ENCODE results near the gene DOCK4.

Gene DOCK4

DNA sequence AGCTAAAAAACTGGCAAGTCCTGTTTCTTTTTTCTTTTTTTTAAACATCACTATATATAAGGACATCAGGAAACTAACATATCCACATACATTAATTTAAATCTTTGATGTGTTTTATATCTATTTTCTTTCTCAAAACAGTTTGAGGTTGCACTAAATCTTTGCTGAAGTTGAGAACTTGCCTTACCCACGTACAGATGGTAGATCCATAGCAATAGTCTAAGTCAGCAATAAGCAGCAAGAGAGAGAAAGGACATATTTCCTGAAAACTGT is 417.2 kb downstream of the DOCK4 start:
- Histone ChIP-seq H3K27ac (ENCODE audit: poor library complexity, severe bottlenecking) (no peak overlapping the region), H3K36me3 (ENCODE audit: low read depth) (peaks cover 15% of the 10 kb centered on the region; the same call in 1 of the 2 replicates), H3K4me3 (ENCODE audit: severe bottlenecking) (no peak overlapping the region), H3K9me3 (ENCODE audit: severe bottlenecking) (no peaks in the 10 kb centered on the region), H3K27me3 (ENCODE audit: insufficient read depth, poor library complexity, severe bottlenecking) (no peaks in the 10 kb centered on the region), H3K4me1 (ENCODE audit: insufficient read depth, poor library complexity, severe bottlenecking) (no peaks in the 10 kb centered on the region)
- DNase-seq (ENCODE audit: low spot score) (no peak), ATAC-seq (ENCODE audit: low read depth) (no peak)
- TF ChIP-seq, protein P1, sequence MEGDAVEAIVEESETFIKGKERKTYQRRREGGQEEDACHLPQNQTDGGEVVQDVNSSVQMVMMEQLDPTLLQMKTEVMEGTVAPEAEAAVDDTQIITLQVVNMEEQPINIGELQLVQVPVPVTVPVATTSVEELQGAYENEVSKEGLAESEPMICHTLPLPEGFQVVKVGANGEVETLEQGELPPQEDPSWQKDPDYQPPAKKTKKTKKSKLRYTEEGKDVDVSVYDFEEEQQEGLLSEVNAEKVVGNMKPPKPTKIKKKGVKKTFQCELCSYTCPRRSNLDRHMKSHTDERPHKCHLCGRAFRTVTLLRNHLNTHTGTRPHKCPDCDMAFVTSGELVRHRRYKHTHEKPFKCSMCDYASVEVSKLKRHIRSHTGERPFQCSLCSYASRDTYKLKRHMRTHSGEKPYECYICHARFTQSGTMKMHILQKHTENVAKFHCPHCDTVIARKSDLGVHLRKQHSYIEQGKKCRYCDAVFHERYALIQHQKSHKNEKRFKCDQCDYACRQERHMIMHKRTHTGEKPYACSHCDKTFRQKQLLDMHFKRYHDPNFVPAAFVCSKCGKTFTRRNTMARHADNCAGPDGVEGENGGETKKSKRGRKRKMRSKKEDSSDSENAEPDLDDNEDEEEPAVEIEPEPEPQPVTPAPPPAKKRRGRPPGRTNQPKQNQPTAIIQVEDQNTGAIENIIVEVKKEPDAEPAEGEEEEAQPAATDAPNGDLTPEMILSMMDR (IDR thresholded peaks at IDR 0.05; ENCODE audit: poor library complexity, severe bottlenecking): no peak

DNA sequence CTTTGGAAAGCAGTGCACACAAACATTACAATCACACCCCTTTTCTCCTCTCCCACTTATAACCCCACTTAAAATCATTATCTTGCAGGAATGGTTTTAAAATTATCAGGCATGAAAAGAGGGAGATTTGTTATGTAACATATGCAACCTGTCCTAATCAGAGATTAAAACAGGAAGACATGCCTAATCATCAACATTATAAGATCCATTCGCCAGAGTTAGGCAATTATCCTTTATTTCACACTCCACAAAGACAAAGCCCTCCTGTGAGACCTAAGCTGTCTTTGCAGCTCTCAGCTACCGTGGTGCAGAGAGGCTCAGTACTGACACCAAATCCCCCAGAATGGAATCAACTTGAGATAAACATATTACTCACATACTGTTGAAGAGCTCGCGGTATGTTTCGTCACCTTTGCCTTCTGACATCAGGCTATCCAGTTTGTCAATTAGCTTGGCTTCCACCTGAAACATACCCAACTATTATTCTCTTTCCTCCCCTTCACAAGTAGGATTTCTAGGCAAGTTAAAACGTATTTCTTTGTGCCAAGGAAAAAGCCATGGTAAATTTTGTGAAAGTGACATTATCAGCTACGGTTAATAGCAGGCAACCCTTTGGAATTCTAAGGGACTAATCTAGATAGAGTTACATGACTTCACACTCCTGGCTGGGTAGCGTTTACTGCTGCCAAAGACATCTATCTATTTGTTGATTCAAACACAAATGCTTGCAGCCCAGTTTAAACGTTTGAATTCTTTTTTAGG is 417.7 kb downstream of the DOCK4 start:
- DNase-seq (ENCODE audit: low spot score) (no peak), ATAC-seq (ENCODE audit: low read depth) (no peak)
- Histone ChIP-seq H3K36me3 (ENCODE audit: low read depth) (peaks cover 15% of the 10 kb centered on the region; the same call in 1 of the 2 replicates), H3K27ac (ENCODE audit: poor library complexity, severe bottlenecking) (no peak overlapping the region), H3K4me1 (ENCODE audit: insufficient read depth, poor library complexity, severe bottlenecking) (no peaks in the 10 kb centered on the region), H3K4me3 (ENCODE audit: severe bottlenecking) (no peak overlapping the region), H3K9me3 (ENCODE audit: severe bottlenecking) (no peaks in the 10 kb centered on the region), H3K27me3 (ENCODE audit: insufficient read depth, poor library complexity, severe bottlenecking) (no peaks in the 10 kb centered on the region)
- TF ChIP-seq, protein P1 (IDR thresholded peaks at IDR 0.05; ENCODE audit: poor library complexity, severe bottlenecking): no peak

DNA sequence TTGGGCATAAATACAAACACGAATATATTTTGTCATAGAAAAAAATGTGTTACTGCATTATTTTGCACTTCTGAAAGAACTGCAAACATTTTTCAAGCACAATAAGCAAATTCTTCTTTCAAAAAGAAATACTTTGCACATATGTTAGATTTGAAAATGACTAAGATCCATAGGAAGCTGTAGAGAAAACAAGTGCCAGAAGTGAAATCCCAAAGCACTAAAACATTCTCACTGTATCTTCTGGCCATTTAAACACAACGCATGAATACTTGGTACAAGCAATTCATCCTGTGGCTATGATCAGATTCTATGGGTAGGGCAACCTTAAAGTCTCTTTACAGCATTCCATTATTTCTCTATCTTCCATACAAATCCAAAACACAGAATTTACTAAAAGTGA is 418.5 kb downstream of the DOCK4 start:
- no peak overlapping the region for H3K4me3 ChIP-seq (ENCODE audit: severe bottlenecking)
- no peak overlapping the region for H3K27ac ChIP-seq (ENCODE audit: poor library complexity, severe bottlenecking)
- DNase-seq (ENCODE audit: low spot score) (no peak), ATAC-seq (ENCODE audit: low read depth) (no peak)
- peaks cover 15% of the 10 kb centered on the region; the same call in 1 of the 2 replicates for H3K36me3 ChIP-seq (ENCODE audit: low read depth)
- H3K4me1 ChIP-seq (ENCODE audit: insufficient read depth, poor library complexity, severe bottlenecking): no peaks in the 10 kb centered on the region
- TF ChIP-seq, protein P1 (IDR thresholded peaks at IDR 0.05; ENCODE audit: poor library complexity, severe bottlenecking): no peak
- H3K27me3 ChIP-seq (ENCODE audit: insufficient read depth, poor library complexity, severe bottlenecking): no peaks in the 10 kb centered on the region
- H3K9me3 ChIP-seq (ENCODE audit: severe bottlenecking): no peaks in the 10 kb centered on the region

DNA sequence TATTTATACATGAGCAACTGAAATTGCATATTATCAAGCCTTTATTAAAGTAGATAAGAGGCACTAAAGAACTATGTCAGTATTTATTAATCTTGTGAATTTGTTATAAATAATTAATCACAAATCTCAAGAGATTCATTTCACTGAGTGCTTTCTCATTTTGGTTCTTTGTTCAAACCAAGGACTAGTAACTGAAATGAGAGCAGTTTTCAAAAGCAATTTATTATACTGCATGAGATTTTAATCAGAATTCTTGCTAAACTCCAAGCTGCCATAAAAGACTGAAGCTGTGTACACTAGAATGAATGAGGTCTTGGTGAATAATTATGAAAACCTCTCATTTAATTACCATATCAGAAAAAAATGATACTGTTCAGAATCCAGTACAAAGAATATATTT is 419.1 kb downstream of the DOCK4 start:
- H3K27ac ChIP-seq (ENCODE audit: poor library complexity, severe bottlenecking): no peak overlapping the region
- H3K27me3 ChIP-seq (ENCODE audit: insufficient read depth, poor library complexity, severe bottlenecking): no peaks in the 10 kb centered on the region
- no peak overlapping the region for H3K4me3 ChIP-seq (ENCODE audit: severe bottlenecking)
- H3K9me3 ChIP-seq (ENCODE audit: severe bottlenecking): no peaks in the 10 kb centered on the region
- TF ChIP-seq, protein P1 (IDR thresholded peaks at IDR 0.05; ENCODE audit: poor library complexity, severe bottlenecking): no peak
- H3K4me1 ChIP-seq (ENCODE audit: insufficient read depth, poor library complexity, severe bottlenecking): no peaks in the 10 kb centered on the region
- peaks cover 15% of the 10 kb centered on the region; the same call in 1 of the 2 replicates for H3K36me3 ChIP-seq (ENCODE audit: low read depth)
- no peak for ATAC-seq (ENCODE audit: low read depth)
- no peak for DNase-seq (ENCODE audit: low spot score)

DNA sequence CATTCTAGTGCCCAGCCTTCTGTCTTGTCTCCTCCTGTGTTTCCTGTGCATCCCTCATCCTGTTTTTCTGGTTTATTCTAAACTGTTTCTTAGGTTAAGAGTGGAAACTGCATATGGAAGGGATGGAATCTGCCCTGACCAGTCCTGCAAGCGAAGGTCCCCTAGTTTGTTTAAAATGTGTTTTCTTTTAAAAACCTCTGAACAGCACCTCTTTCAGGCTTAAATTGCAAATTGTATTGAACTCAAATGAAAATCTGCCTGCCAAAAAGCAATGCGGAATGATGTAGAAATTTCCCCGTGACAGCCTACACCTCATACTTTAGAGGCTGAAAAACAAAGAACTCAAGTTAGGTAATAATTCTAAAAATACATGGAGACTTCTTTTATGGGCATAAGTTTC is 421.1 kb downstream of the DOCK4 start:
- H3K4me1 ChIP-seq (ENCODE audit: insufficient read depth, poor library complexity, severe bottlenecking): no peaks in the 10 kb centered on the region
- peaks cover 15% of the 10 kb centered on the region; the same call in 1 of the 2 replicates for H3K36me3 ChIP-seq (ENCODE audit: low read depth)
- no peak overlapping the region for H3K27ac ChIP-seq (ENCODE audit: poor library complexity, severe bottlenecking)
- DNase-seq (ENCODE audit: low spot score) (no peak), ATAC-seq (ENCODE audit: low read depth) (no peak)
- no peaks in the 10 kb centered on the region for H3K27me3 ChIP-seq (ENCODE audit: insufficient read depth, poor library complexity, severe bottlenecking)
- TF ChIP-seq, protein P1 (IDR thresholded peaks at IDR 0.05; ENCODE audit: poor library complexity, severe bottlenecking): no peak
- no peak overlapping the region for H3K4me3 ChIP-seq (ENCODE audit: severe bottlenecking)
- peaks cover 2% of the 10 kb centered on the region for H3K9me3 ChIP-seq (ENCODE audit: severe bottlenecking)

Measured in RWPE2 (cell line).